SK-N-SH (cell line): ENCODE results near the gene ZBTB37. TPM values are rescaled to one million over a fixed set of nuclear protein-coding genes. Genes with fewer than 3 reads are reported as not detected.

Experiments
- CTCF ChIA-PET: fragments of 300-600, 350-600 bp; formaldehyde crosslinking; extraction: SDS; loops from one replicate; lab custom pipeline; 2021; lab: Yijun Ruan, JAX
- POLR2A ChIA-PET: fragments of 350-600 bp; sonication (Branson Sonifier 250); formaldehyde crosslinking; extraction: SDS; loops from one replicate; lab custom pipeline; 2020; ENCODE audit warnings: antibody characterized with exemption, inconsistent platforms; lab: Yijun Ruan, JAX
- DNase-seq: peaks from one replicate; pipeline ENCODE4 v3.0.0; 2012
- H2AFZ ChIP-seq: fragments of 200-600 bp; sonication (generic); 2 replicates; pipeline ENCODE4 v1.8.1; 2016; ENCODE audit warnings: antibody characterized with exemption, mild to moderate bottlenecking, low read depth
- H3F3A ChIP-seq: fragments of 200-600 bp; sonication (generic); replicated peaks from 2 replicates; pipeline ENCODE3; 2016; ENCODE audit warnings: antibody characterized with exemption, mild to moderate bottlenecking; ENCODE audit not compliant: insufficient read depth
- H3K27ac ChIP-seq, 2 experiments: fragments of 200-500 bp in 1 of 2; fragments of 200-600 bp in 1 of 2; sonication (Bioruptor generic) in 1 of 2; sonication (generic), shearing (Covaris generic) in 1 of 2; 2 replicates each; pipeline versions ENCODE4 v1.5.1 to v1.6.1; 2014 to 2016; ENCODE audit warnings: low read depth in 2 of 2, inconsistent platforms in 1 of 2, low read length in 1 of 2, mild to moderate bottlenecking in 1 of 2, mixed read lengths in 1 of 2
- H3K27me3 ChIP-seq: fragments of 200-600 bp; sonication (generic), shearing (Covaris generic); 2 replicates; pipeline ENCODE4 v1.6.1; 2016; ENCODE audit warnings: mixed run types; ENCODE audit not compliant: insufficient read depth
- H3K36me3 ChIP-seq, 2 experiments: fragments of 200-500 bp in 1 of 2; fragments of 200-600 bp in 1 of 2; sonication (Bioruptor generic) in 1 of 2; sonication (generic) in 1 of 2; replicated peaks in 1 of 2; 2 replicates each; pipeline versions ENCODE3 to v1.5.1; 2014 to 2016; ENCODE audit warnings: low read length in 1 of 2, mild to moderate bottlenecking in 1 of 2; ENCODE audit not compliant: insufficient read depth in 2 of 2, control insufficient read depth in 1 of 2
- H3K4me1 ChIP-seq, 2 experiments: fragments of 200-500 bp in 1 of 2; fragments of 200-600 bp in 1 of 2; sonication (Bioruptor generic) in 1 of 2; sonication (generic), shearing (Covaris generic) in 1 of 2; 2 replicates each; pipeline versions ENCODE4 v1.5.1 to v1.6.1; 2014 to 2016; ENCODE audit warnings: low read depth in 1 of 2, low read length in 1 of 2, mixed run types in 1 of 2; ENCODE audit not compliant: insufficient read depth in 2 of 2, control insufficient read depth in 1 of 2
- H3K4me2 ChIP-seq: fragments of 200-600 bp; sonication (generic), shearing (Covaris generic); 2 replicates; pipeline ENCODE4 v1.6.1; 2017; ENCODE audit warnings: mixed run types
- H3K4me3 ChIP-seq, 2 experiments: fragments of 200-500 bp in 1 of 2; fragments of 200-600 bp in 1 of 2; sonication (Bioruptor generic) in 1 of 2; sonication (generic), shearing (Covaris generic) in 1 of 2; 2 replicates each; pipeline versions ENCODE4 v1.5.1 to v1.8.1; 2014 to 2016; ENCODE audit warnings: low read depth in 2 of 2, inconsistent platforms in 1 of 2, low read length in 1 of 2, mild to moderate bottlenecking in 1 of 2, mixed read lengths in 1 of 2, moderate library complexity in 1 of 2
- H3K79me2 ChIP-seq: fragments of 200-600 bp; sonication (generic); 2 replicates; pipeline ENCODE4 v1.8.1; 2017; ENCODE audit warnings: mild to moderate bottlenecking; ENCODE audit not compliant: insufficient read depth
- H3K9ac ChIP-seq: fragments of 200-600 bp; sonication (generic); 2 replicates; pipeline ENCODE4 v1.6.1; 2017; ENCODE audit warnings: mixed run types
- H3K9me2 ChIP-seq: fragments of 200-600 bp; sonication (generic); 2 replicates; pipeline ENCODE4 v1.6.1; 2017; ENCODE audit warnings: mixed run types
- H3K9me3 ChIP-seq: fragments of 200-600 bp; sonication (generic); 2 replicates; pipeline ENCODE4 v1.6.1; 2017; ENCODE audit warnings: mixed run types, mild to moderate bottlenecking, moderate library complexity
- H4K20me1 ChIP-seq: fragments of 200-600 bp; sonication (generic); 2 replicates; pipeline ENCODE4 v1.6.1; 2017; ENCODE audit warnings: mild to moderate bottlenecking, mixed run types; ENCODE audit not compliant: insufficient read depth
- CHD2 ChIP-seq: fragments of 150-350 bp; IDR thresholded peaks from 2 replicates; pipeline ENCODE4 v1.6.1; 2018; ENCODE audit warnings: low read length; ENCODE audit not compliant: partially characterized antibody
- CTCF ChIP-seq: fragments of 200-600 bp; sonication (generic); IDR thresholded peaks from 2 replicates; pipeline ENCODE4 v1.6.1; 2017; ENCODE audit warnings: antibody characterized with exemption, mild to moderate bottlenecking, moderate library complexity
- EP300 ChIP-seq, 2 experiments: IDR thresholded peaks; 2 replicates each; pipeline versions ENCODE4 v1.4.0 to v1.6.1; 2012; ENCODE audit warnings: borderline replicate concordance in 1 of 2, low read depth in 1 of 2, low read length in 1 of 2
- FOSL2 ChIP-seq: IDR thresholded peaks from 2 replicates; pipeline ENCODE4 v1.4.0; 2012; ENCODE audit warnings: low read depth, mild to moderate bottlenecking, moderate library complexity, borderline replicate concordance
- FOXJ3 ChIP-seq: sonication (generic); formaldehyde crosslinking; IDR thresholded peaks from 2 replicates; pipeline ENCODE4 v1.5.1; 2020; ENCODE audit warnings: mild to moderate bottlenecking, missing genetic modification reagents
- MEF2A ChIP-seq: IDR thresholded peaks from 2 replicates; pipeline ENCODE4 v1.4.0; 2012; ENCODE audit warnings: low read depth, borderline replicate concordance
- NRF1 ChIP-seq: IDR thresholded peaks from 2 replicates; pipeline ENCODE4 v1.6.1; 2012; ENCODE audit warnings: low read depth, mild to moderate bottlenecking, low read length
- POLR2AphosphoS5 ChIP-seq: IDR thresholded peaks from 2 replicates; pipeline ENCODE4 v1.6.1; 2012; ENCODE audit warnings: low read depth, low read length
- RFX5 ChIP-seq: IDR thresholded peaks from 2 replicates; pipeline ENCODE4 v1.6.1; 2012; ENCODE audit warnings: mild to moderate bottlenecking, improper control_type of control experiment, low read length
- SIN3A ChIP-seq: IDR thresholded peaks from 2 replicates; pipeline ENCODE4 v1.6.1; 2012; ENCODE audit warnings: low read depth, mild to moderate bottlenecking, low read length, moderate library complexity, borderline replicate concordance
- SMC3 ChIP-seq: IDR thresholded peaks from 2 replicates; pipeline ENCODE4 v1.6.1; 2012; ENCODE audit warnings: low read depth, low read length, improper control_type of control experiment
- TCF12 ChIP-seq: IDR thresholded peaks from 2 replicates; pipeline ENCODE4 v1.4.0; 2012
- TEAD4 ChIP-seq: IDR thresholded peaks from 2 replicates; pipeline ENCODE4 v1.4.0; 2012; ENCODE audit warnings: mild to moderate bottlenecking, borderline replicate concordance; ENCODE audit not compliant: insufficient read depth
- WGBS: methylation state at CpG from one replicate; pipeline ENCODE4 v1.1.6; 2017; ENCODE audit warnings: low lambda C conversion rate; 5-methylcytosine and 5-hydroxymethylcytosine counted together
- polyA plus RNA-seq, 3 experiments: library from polyadenylated mRNA; depleted of rRNA; stranded (reverse); fragments of >200 nt; gene quantifications; 2 replicates each; pipeline ENCODE4 v1.2.3, GENCODE V29; 2012
- TF ChIP-seq, protein P1 (sequence below): IDR thresholded peaks from 2 replicates; pipeline ENCODE4 v1.4.0; 2012; ENCODE audit warnings: low read depth, borderline replicate concordance
- TF ChIP-seq, protein P2 (sequence below): fragments of 150-350 bp; IDR thresholded peaks from 2 replicates; pipeline ENCODE4 v1.6.1; 2016; ENCODE audit warnings: mild to moderate bottlenecking, low read depth, low read length

The ZBTB37 gene
- polyA plus RNA-seq, 1 of the 3 experiments (the other 2 are of a cell fraction): 0.89 TPM

GRCh38 chr1:173866413-173867115 is 1.6 kb upstream of the ZBTB37 start:
- Histone ChIP-seq H3K9ac (peak overlapping the region; percentile 79), H3K4me3 (peak overlapping the region; percentile 82 to 90), H3K4me1 (peaks cover 11 to 38% of the 10 kb centered on the region in 2 experiments; a peak in 3 of 4 replicates), H3K9me3 (no peaks in the 10 kb centered on the region), H3F3A (peaks cover 73% of the 10 kb centered on the region), H3K79me2 (peaks cover 35% of the 10 kb centered on the region), H2AFZ (no peak overlapping the region; the same call in 1 of the 2 replicates), H3K27ac (peak overlapping the region; percentile 74 to 94), H3K36me3 (peaks cover 60 to 63% of the 10 kb centered on the region in 2 experiments), H3K9me2 (no peaks in the 10 kb centered on the region), H3K4me2 (peak overlapping the region; percentile 78), H3K27me3 (no peaks in the 10 kb centered on the region), H4K20me1 (peaks cover 49% of the 10 kb centered on the region)
- 0% methylated on average over 2 of the region's 2 CpGs for WGBS
- no peak for DNase-seq
- TF ChIP-seq SIN3A (no peak), FOSL2 (no peak), FOXJ3 (CRISPR knock-in tag) (no peak), CHD2 (no peak), NRF1 (no peak), MEF2A (no peak), EP300 (IDR thresholded peaks at IDR 0.05; ENCODE audit: borderline replicate concordance in 1 of 2, low read depth in 1 of 2, low read length in 1 of 2) (no peak), TEAD4 (no peak), CTCF (no peak), RFX5 (no peak), POLR2AphosphoS5 (no peak; the same call in 1 of the 2 replicates), TCF12 (no peak), SMC3 (no peak)
- TF ChIP-seq, protein P1, sequence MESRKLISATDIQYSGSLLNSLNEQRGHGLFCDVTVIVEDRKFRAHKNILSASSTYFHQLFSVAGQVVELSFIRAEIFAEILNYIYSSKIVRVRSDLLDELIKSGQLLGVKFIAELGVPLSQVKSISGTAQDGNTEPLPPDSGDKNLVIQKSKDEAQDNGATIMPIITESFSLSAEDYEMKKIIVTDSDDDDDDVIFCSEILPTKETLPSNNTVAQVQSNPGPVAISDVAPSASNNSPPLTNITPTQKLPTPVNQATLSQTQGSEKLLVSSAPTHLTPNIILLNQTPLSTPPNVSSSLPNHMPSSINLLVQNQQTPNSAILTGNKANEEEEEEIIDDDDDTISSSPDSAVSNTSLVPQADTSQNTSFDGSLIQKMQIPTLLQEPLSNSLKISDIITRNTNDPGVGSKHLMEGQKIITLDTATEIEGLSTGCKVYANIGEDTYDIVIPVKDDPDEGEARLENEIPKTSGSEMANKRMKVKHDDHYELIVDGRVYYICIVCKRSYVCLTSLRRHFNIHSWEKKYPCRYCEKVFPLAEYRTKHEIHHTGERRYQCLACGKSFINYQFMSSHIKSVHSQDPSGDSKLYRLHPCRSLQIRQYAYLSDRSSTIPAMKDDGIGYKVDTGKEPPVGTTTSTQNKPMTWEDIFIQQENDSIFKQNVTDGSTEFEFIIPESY: no peak
- TF ChIP-seq, protein P2, sequence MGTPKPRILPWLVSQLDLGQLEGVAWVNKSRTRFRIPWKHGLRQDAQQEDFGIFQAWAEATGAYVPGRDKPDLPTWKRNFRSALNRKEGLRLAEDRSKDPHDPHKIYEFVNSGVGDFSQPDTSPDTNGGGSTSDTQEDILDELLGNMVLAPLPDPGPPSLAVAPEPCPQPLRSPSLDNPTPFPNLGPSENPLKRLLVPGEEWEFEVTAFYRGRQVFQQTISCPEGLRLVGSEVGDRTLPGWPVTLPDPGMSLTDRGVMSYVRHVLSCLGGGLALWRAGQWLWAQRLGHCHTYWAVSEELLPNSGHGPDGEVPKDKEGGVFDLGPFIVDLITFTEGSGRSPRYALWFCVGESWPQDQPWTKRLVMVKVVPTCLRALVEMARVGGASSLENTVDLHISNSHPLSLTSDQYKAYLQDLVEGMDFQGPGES: no peak
- ChIA-PET CTCF (interaction anchor here (1.2 kb wide), 1 partner anchor 71 kb away, joined by 3 read pairs; no protein-coding TSS in a partner anchor), POLR2A (interaction anchor here (1.6 kb wide), 1 partner anchor 156 kb away, joined by 6 read pairs; the partner anchor contains the start of gene RC3H1)
